LNCAP (cell line): Measurements from ENCODE around the gene TRIM2.

Experiments
- TF ChIP-seq, protein P1 (sequence below): fragments of 450-650 bp; IDR thresholded peaks from 2 replicates; pipeline ENCODE4 v1.5.1; 2017; ENCODE audit warnings: mild to moderate bottlenecking

TRIM2 gene

GRCh38 chr4:153207567-153207966 lies 3.3 kb downstream of the TRIM2 start:
- TF ChIP-seq, protein P1, sequence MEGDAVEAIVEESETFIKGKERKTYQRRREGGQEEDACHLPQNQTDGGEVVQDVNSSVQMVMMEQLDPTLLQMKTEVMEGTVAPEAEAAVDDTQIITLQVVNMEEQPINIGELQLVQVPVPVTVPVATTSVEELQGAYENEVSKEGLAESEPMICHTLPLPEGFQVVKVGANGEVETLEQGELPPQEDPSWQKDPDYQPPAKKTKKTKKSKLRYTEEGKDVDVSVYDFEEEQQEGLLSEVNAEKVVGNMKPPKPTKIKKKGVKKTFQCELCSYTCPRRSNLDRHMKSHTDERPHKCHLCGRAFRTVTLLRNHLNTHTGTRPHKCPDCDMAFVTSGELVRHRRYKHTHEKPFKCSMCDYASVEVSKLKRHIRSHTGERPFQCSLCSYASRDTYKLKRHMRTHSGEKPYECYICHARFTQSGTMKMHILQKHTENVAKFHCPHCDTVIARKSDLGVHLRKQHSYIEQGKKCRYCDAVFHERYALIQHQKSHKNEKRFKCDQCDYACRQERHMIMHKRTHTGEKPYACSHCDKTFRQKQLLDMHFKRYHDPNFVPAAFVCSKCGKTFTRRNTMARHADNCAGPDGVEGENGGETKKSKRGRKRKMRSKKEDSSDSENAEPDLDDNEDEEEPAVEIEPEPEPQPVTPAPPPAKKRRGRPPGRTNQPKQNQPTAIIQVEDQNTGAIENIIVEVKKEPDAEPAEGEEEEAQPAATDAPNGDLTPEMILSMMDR: peak; percentile 32; the same call in 1 of the 2 replicates

DNA sequence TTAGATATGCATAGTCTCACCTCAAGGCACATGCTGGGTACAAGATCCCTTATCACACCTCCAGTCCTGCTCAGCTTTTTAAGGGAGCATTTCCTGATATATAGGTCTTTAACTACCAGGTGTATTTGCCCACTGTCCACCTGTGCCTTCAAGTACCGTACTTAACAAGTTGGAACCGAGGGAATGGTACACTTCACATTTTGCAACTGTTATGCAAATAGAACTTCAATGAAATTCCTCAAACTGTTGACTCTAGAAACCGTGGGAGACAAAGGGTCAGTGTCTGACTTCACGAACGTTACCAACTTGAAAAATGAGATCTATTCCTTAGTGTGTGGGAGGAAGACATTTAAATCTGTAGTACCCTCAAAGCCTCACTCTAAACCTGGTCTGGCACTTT lies 5.2 kb downstream of the TRIM2 start:
- TF ChIP-seq, protein P1: no peak

- TF ChIP-seq, protein P1: no peak
Observed at GRCh38 chr4:153210727-153211126, 6.5 kb downstream of the TRIM2 start.

DNA sequence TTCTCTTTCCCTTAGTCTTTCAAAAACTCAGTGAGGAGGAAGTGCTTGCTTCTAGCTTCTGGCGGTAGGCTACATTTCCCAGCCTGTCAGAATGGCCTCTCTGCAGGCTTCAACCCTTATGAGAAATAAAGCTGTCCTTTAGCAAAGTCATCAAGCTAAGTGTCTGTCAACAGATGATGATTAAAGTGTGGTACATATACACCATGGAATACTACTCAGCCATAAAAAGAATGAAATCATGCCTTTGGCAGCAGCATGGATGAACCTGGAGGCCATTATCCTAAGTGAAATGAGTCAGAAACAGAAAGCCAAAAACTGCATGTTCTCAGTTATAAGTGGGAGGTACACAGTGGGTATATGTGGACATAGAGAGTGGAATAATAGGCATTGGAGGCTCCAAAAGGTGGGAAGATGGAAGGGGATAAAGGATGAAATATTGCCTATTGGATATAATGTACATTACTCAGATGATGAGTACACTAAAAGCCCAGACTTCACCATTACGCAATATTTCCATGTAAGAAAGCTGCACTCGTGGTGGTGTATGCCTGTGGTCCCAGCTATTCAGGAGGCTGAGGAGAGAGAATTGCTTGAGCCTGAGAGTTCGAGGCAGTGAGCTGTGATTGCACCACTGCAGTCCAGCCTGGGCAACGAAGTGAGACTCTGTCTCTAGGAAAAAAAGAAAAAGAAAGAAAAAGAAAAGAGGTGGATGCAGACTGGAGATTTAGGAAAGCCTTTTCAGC lies 7.9 kb downstream of the TRIM2 start:
- TF ChIP-seq, protein P1: no peak

GRCh38 chr4:153212736-153213135 lies 8.5 kb downstream of the TRIM2 start:
- TF ChIP-seq, protein P1: no peak

DNA sequence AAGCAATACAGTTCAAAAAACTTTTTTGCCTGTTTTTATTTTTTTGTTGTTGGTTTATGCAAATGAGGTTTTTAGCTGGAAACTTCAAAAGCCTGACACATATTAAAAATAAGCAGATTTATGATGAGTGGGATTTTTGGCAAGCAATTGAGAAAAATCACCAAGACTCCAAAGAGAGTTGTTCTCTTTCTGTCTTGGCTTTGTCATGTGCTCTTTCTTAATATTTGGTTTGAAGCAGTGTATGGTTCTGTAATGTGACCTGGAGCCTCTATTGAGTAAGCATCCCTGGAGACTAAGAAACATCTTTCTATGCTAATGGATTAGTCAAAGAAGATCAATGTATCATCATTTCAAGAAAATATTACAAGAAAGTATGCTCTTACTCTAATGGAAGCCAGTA lies 11.7 kb downstream of the TRIM2 start:
- TF ChIP-seq, protein P1: no peak

DNA sequence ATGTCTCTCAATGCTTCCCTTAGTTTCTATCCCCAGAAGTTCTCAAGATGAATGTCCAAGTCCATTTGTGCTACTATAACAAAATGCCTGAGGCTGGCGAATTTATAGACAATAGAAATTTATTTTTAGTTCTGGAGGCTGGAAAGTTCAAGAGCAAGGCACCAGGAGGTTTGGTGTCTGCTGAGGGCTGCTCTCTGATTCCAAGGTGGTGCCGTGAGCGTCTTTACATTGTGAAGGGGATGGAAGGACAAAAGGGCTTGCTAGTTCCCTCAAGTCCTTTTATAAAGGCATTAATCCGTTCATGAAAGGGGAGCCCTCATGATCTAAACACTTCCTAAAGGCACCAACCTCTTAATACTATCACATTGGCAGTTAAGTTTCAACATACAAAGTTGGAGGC lies 12.3 kb downstream of the TRIM2 start:
- TF ChIP-seq, protein P1: no peak

- TF ChIP-seq, protein P1: no peak
Observed at GRCh38 chr4:153217440-153217839, 13.2 kb downstream of the TRIM2 start.
